GM23338 (cell line): ENCODE data around the gene CCR6. TPM values are rescaled to one million over a fixed set of nuclear protein-coding genes. Genes with fewer than 3 reads are reported as not detected.

Source experiments
- ATAC-seq: fragments of 200-7000 bp; cut with Tn5 transposase; 3 replicates; pipeline ENCODE4 v1.9.1; 2020
- DNase-seq: peaks from one replicate; pipeline ENCODE4 v3.0.0-alpha.2; 2015; ENCODE audit warnings: low spot score
- H2AFZ ChIP-seq: fragments of 200-600 bp; sonication (generic); 2 replicates; pipeline ENCODE4 v1.8.0; 2016; ENCODE audit warnings: antibody characterized with exemption, mild to moderate bottlenecking, moderate library complexity
- H3F3A ChIP-seq: fragments of 200-600 bp; sonication (generic); replicated peaks from 2 replicates; pipeline ENCODE4 v1.8.0; 2017; ENCODE audit warnings: antibody characterized with exemption, mixed run types, low read depth
- H3K27ac ChIP-seq: fragments of 200-600 bp; sonication (generic); 2 replicates; pipeline ENCODE4 v1.6.1; 2016; ENCODE audit warnings: low read depth
- H3K27me3 ChIP-seq: fragments of 200-600 bp; sonication (generic); 2 replicates; pipeline ENCODE4 v1.8.0; 2016; ENCODE audit warnings: mild to moderate bottlenecking, mixed run types, moderate library complexity; ENCODE audit not compliant: insufficient read depth
- H3K36me3 ChIP-seq: fragments of 200-600 bp; sonication (generic); 2 replicates; pipeline ENCODE4 v1.8.0; 2016; ENCODE audit warnings: mild to moderate bottlenecking; ENCODE audit not compliant: insufficient read depth
- H3K4me1 ChIP-seq: fragments of 200-600 bp; sonication (generic); 2 replicates; pipeline ENCODE4 v1.8.0; 2016; ENCODE audit warnings: mild to moderate bottlenecking, moderate library complexity; ENCODE audit not compliant: insufficient read depth
- H3K4me2 ChIP-seq: fragments of 200-600 bp; sonication (generic); 2 replicates; pipeline ENCODE4 v1.7.1; 2017; ENCODE audit warnings: mixed run types
- H3K4me3 ChIP-seq: fragments of 200-600 bp; sonication (generic); 2 replicates; pipeline ENCODE4 v1.6.1; 2016; ENCODE audit warnings: mixed run types
- H3K79me2 ChIP-seq: fragments of 200-600 bp; sonication (generic); replicated peaks from 2 replicates; pipeline ENCODE4 v1.8.0; 2017; ENCODE audit warnings: mild to moderate bottlenecking; ENCODE audit not compliant: insufficient read depth
- H3K9me2 ChIP-seq: fragments of 200-600 bp; sonication (generic); 2 replicates; pipeline ENCODE4 v1.8.0; 2017; ENCODE audit not compliant: insufficient read depth
- H4K20me1 ChIP-seq: fragments of 200-600 bp; sonication (generic); replicated peaks from 2 replicates; pipeline ENCODE4 v1.8.0; 2017; ENCODE audit warnings: mild to moderate bottlenecking; ENCODE audit not compliant: insufficient read depth
- H3K27ac Mint-ChIP-seq: 2 replicates; pipeline ENCODE4 v1.8.0; 2020; ENCODE audit warnings: inconsistent platforms, mild to moderate bottlenecking, moderate library complexity, mixed read lengths
- H3K27me3 Mint-ChIP-seq: 3 replicates; pipeline ENCODE4 v1.8.0; 2022; ENCODE audit warnings: low read depth, mild to moderate bottlenecking, moderate library complexity, mixed read lengths, inconsistent platforms; ENCODE audit not compliant: insufficient read depth, poor library complexity
- H3K36me3 Mint-ChIP-seq: 3 replicates; pipeline ENCODE4 v1.8.0; 2021; ENCODE audit warnings: low read depth, mild to moderate bottlenecking, inconsistent platforms, moderate library complexity, mixed read lengths
- H3K4me1 Mint-ChIP-seq: 3 replicates; pipeline ENCODE4 v1.8.0; 2020; ENCODE audit warnings: mild to moderate bottlenecking, inconsistent platforms, mixed read lengths
- H3K4me3 Mint-ChIP-seq: 3 replicates; pipeline ENCODE4 v1.8.0; 2021; ENCODE audit warnings: moderate library complexity, mild to moderate bottlenecking, inconsistent platforms, mixed read lengths
- H3K9me3 Mint-ChIP-seq: 3 replicates; pipeline ENCODE4 v1.8.0; 2020; ENCODE audit warnings: moderate library complexity, mild to moderate bottlenecking, inconsistent platforms, mixed read lengths
- CREB1 ChIP-seq: fragments of 250-450 bp; sonication (Bioruptor Pico); IDR thresholded peaks from 2 replicates; pipeline ENCODE4 v1.5.0; 2020; ENCODE audit warnings: low read depth, mild to moderate bottlenecking, moderate library complexity
- CTCF ChIP-seq, 2 experiments: fragments of 200-600 bp in 1 of 2; sonication (generic) in 1 of 2; conservative IDR thresholded peaks; 2 replicates each; pipeline versions ENCODE4 v1.5.1 to v1.6.1; 2016 to 2017; ENCODE audit warnings: antibody characterized with exemption in 2 of 2, low read depth in 2 of 2, mild to moderate bottlenecking in 2 of 2, moderate library complexity in 1 of 2
- ETS1 ChIP-seq: IDR thresholded peaks from 2 replicates; pipeline ENCODE4 v1.6.1; 2016; ENCODE audit warnings: antibody characterized with exemption
- EZH2 ChIP-seq: fragments of 200-600 bp; sonication (generic); IDR thresholded peaks from one replicate; pipeline ENCODE4 v1.8.0; 2017; ENCODE audit warnings: antibody characterized with exemption, mild to moderate bottlenecking, low read depth; ENCODE audit not compliant: unreplicated experiment
- EZH2phosphoT487 ChIP-seq: fragments of 200-600 bp; sonication (generic); IDR thresholded peaks from one replicate; pipeline ENCODE4 v1.8.1; 2018; ENCODE audit warnings: antibody characterized with exemption; ENCODE audit not compliant: unreplicated experiment
- JUNB ChIP-seq: IDR thresholded peaks from one replicate; pipeline ENCODE4 v1.6.1; 2016; ENCODE audit warnings: antibody characterized with exemption; ENCODE audit not compliant: unreplicated experiment
- NANOG ChIP-seq: IDR thresholded peaks from 2 replicates; pipeline ENCODE4 v1.6.1; 2016; ENCODE audit warnings: antibody characterized with exemption, borderline replicate concordance
- POLR2AphosphoS5 ChIP-seq: IDR thresholded peaks from 2 replicates; pipeline ENCODE4 v1.6.1; 2016; ENCODE audit warnings: antibody characterized with exemption, low read depth
- REST ChIP-seq: IDR thresholded peaks from one replicate; pipeline ENCODE4 v1.6.1; 2018; ENCODE audit warnings: antibody characterized with exemption; ENCODE audit not compliant: unreplicated experiment
- STAT1 ChIP-seq: IDR thresholded peaks from one replicate; pipeline ENCODE4 v1.6.1; 2016; ENCODE audit warnings: antibody characterized with exemption; ENCODE audit not compliant: unreplicated experiment
- ZNF114 ChIP-seq: fragments of 250-450 bp; sonication (Bioruptor Pico); IDR thresholded peaks from 2 replicates; pipeline ENCODE4 v1.5.0; 2020; ENCODE audit warnings: mild to moderate bottlenecking, moderate library complexity
- ZNF331 ChIP-seq: fragments of 250-450 bp; sonication (Bioruptor Pico); IDR thresholded peaks from 2 replicates; pipeline ENCODE4 v1.5.0; 2020; ENCODE audit warnings: low read depth, mild to moderate bottlenecking, moderate library complexity
- polyA plus RNA-seq: library from polyadenylated mRNA; unstranded; fragments of >200 nt; fragmentation: Nextera tagmentation; extraction: Ambion mirVana; gene quantifications from 2 replicates; pipeline ENCODE4 v1.2.1, GENCODE V29; 2016
- total RNA-seq: library from RNA; depleted of rRNA; stranded (reverse); fragments of >200 nt; shearing (Covaris generic); gene quantifications from 2 replicates; pipeline ENCODE4 v1.2.3, GENCODE V29; 2014
- TF ChIP-seq, protein P1 (sequence below): fragments of 250-450 bp; sonication (Bioruptor Pico); IDR thresholded peaks from 2 replicates; pipeline ENCODE4 v1.5.0; 2020; ENCODE audit warnings: mild to moderate bottlenecking, moderate library complexity

CCR6 gene
- total and polyA plus RNA-seq, 2 experiments from 2014 or later, result not detected

DNA sequence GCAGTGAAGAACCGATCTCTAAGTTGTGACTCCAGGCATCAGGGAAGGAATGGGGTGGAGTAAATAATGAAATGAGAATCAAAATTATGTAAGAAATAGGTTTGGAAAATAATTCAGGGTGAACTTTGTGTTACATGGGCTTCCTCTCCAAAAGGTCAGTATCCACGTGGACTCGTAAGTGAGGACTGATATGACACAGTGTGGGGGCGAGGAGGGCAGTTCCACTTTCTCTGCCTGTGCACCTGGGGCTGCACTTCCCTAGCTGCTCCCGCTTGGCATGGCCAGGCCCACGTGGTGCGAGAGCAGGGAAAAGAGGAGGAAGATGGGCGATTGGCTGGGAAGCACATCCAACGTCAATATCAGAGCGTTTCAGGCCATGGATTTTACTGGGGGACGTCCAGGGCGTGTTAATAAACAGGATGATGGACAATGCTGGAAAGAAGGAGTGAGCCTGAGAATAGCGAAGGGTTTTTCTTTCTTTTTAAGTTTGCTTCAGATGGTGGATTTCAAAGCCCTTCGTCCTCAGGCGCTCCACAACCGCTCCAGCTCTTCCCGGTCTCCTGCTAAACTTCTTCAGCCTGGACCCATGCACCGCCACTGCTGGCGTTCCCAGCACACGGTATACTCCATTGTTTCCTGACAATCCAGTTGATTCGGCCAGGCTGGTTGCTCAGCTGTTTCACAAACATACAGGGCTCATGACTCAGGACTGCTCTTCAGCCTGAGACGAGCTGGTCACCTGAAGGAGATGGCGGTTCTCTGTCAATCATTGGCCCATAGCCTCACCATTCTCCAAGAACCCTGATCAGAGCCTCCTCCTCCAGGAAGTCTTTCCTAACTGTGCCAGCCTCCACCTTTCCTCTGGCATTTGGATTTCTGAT is 11.8 kb downstream of the CCR6 start:
- no peaks in the 10 kb centered on the region for H3K9me2 ChIP-seq
- no peak overlapping the region for H3K27ac ChIP-seq
- Mint-ChIP-seq H3K36me3 (no peaks in the 10 kb centered on the region), H3K4me3 (no peak overlapping the region), H3K9me3 (no peaks in the 10 kb centered on the region), H3K4me1 (peaks cover 6% of the 10 kb centered on the region; the same call in 2 of the 3 replicates), H3K27ac (no peak overlapping the region), H3K27me3 (no peaks in the 10 kb centered on the region)
- H3K79me2 ChIP-seq, result no peaks in the 10 kb centered on the region; the same call in 1 of the 2 replicates
- no peaks in the 10 kb centered on the region for H3F3A ChIP-seq
- 0 out of 2 replicates have a peak overlapping the region, but pooled peaks have one; percentile 69 for H2AFZ ChIP-seq
- no peak overlapping the region for H3K4me3 ChIP-seq
- H3K27me3 ChIP-seq, result no peaks in the 10 kb centered on the region
- H3K36me3 ChIP-seq, result no peaks in the 10 kb centered on the region
- peaks cover 8% of the 10 kb centered on the region for H3K4me1 ChIP-seq
- no peak for TF ChIP-seq REST
- no peak for TF ChIP-seq ETS1
- TF ChIP-seq, protein P1, sequence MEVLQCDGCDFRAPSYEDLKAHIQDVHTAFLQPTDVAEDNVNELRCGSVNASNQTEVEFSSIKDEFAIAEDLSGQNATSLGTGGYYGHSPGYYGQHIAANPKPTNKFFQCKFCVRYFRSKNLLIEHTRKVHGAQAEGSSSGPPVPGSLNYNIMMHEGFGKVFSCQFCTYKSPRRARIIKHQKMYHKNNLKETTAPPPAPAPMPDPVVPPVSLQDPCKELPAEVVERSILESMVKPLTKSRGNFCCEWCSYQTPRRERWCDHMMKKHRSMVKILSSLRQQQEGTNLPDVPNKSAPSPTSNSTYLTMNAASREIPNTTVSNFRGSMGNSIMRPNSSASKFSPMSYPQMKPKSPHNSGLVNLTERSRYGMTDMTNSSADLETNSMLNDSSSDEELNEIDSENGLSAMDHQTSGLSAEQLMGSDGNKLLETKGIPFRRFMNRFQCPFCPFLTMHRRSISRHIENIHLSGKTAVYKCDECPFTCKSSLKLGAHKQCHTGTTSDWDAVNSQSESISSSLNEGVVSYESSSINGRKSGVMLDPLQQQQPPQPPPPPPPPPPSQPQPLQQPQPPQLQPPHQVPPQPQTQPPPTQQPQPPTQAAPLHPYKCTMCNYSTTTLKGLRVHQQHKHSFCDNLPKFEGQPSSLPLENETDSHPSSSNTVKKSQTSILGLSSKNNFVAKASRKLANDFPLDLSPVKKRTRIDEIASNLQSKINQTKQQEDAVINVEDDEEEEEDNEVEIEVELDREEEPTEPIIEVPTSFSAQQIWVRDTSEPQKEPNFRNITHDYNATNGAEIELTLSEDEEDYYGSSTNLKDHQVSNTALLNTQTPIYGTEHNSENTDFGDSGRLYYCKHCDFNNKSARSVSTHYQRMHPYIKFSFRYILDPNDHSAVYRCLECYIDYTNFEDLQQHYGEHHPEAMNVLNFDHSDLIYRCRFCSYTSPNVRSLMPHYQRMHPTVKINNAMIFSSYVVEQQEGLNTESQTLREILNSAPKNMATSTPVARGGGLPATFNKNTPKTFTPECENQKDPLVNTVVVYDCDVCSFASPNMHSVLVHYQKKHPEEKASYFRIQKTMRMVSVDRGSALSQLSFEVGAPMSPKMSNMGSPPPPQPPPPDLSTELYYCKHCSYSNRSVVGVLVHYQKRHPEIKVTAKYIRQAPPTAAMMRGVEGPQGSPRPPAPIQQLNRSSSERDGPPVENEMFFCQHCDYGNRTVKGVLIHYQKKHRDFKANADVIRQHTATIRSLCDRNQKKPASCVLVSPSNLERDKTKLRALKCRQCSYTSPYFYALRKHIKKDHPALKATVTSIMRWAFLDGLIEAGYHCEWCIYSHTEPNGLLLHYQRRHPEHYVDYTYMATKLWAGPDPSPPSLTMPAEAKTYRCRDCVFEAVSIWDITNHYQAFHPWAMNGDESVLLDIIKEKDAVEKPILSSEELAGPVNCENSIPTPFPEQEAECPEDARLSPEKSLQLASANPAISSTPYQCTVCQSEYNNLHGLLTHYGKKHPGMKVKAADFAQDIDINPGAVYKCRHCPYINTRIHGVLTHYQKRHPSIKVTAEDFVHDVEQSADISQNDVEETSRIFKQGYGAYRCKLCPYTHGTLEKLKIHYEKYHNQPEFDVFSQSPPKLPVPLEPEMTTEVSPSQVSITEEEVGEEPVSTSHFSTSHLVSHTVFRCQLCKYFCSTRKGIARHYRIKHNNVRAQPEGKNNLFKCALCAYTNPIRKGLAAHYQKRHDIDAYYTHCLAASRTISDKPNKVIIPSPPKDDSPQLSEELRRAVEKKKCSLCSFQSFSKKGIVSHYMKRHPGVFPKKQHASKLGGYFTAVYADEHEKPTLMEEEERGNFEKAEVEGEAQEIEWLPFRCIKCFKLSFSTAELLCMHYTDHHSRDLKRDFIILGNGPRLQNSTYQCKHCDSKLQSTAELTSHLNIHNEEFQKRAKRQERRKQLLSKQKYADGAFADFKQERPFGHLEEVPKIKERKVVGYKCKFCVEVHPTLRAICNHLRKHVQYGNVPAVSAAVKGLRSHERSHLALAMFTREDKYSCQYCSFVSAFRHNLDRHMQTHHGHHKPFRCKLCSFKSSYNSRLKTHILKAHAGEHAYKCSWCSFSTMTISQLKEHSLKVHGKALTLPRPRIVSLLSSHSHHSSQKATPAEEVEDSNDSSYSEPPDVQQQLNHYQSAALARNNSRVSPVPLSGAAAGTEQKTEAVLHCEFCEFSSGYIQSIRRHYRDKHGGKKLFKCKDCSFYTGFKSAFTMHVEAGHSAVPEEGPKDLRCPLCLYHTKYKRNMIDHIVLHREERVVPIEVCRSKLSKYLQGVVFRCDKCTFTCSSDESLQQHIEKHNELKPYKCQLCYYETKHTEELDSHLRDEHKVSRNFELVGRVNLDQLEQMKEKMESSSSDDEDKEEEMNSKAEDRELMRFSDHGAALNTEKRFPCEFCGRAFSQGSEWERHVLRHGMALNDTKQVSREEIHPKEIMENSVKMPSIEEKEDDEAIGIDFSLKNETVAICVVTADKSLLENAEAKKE (CRISPR knock-in tag), result no peak
- no peak for TF ChIP-seq ZNF331 (CRISPR knock-in tag)
- TF ChIP-seq STAT1, result no peak
- no peak for TF ChIP-seq JUNB
- TF ChIP-seq CTCF (conservative IDR thresholded peaks at IDR 0.05; ENCODE audit: low read depth in 2 of 2), result no peak
- no peak for TF ChIP-seq POLR2AphosphoS5
- TF ChIP-seq EZH2, result no peak
- no peak for TF ChIP-seq NANOG
- no peak for TF ChIP-seq EZH2phosphoT487
- no peak for TF ChIP-seq CREB1 (CRISPR knock-in tag)
- no peak for TF ChIP-seq ZNF114
- no peak overlapping the region for H3K4me2 ChIP-seq
- DNase-seq (no peak), ATAC-seq (no peak)
- no peaks in the 10 kb centered on the region for H4K20me1 ChIP-seq
